ENCODE measurements around the gene RELL1.

Gene RELL1

GRCh38 chr4:37623940-37624339 lies 62.2 kb downstream of the RELL1 start:
- Histone ChIP-seq H3K4me1 (ENCODE audit: control insufficient read depth, low read length) (no peaks in the 10 kb centered on the region), H3F3A (ENCODE audit: control insufficient read depth, insufficient read depth) (no peaks in the 10 kb centered on the region), H3K4me3 (ENCODE audit: low read length) (no peak overlapping the region), H3K9me3 (ENCODE audit: control insufficient read depth, insufficient read depth, low read length) (no peaks in the 10 kb centered on the region), H3K79me2 (ENCODE audit: control insufficient read depth, low read length) (no peaks in the 10 kb centered on the region), H4K20me1 (ENCODE audit: control insufficient read depth, insufficient read depth, low read depth, low read length) (no peaks in the 10 kb centered on the region), H3K27ac (ENCODE audit: low read depth, low read length) (no peak overlapping the region), H3K27me3 (ENCODE audit: control insufficient read depth, low read length) (no peaks in the 10 kb centered on the region), H3K36me3 (ENCODE audit: control insufficient read depth, low read length) (no peaks in the 10 kb centered on the region), H3K4me2 (ENCODE audit: low read length) (no peak overlapping the region), H3K9me2 (replicated peaks; ENCODE audit: control insufficient read depth, low read length) (no peaks in the 10 kb centered on the region)
- TF ChIP-seq EZH2phosphoT487 (IDR thresholded peaks at IDR 0.05; ENCODE audit: borderline replicate concordance, low read length), result no peak
- no peak for TF ChIP-seq CTCF (IDR thresholded peaks at IDR 0.05; ENCODE audit: low read depth, low read length, poor library complexity, severe bottlenecking)

GRCh38 chr4:37623125-37623524 lies 63.1 kb downstream of the RELL1 start:
- Histone ChIP-seq H3K4me1 (ENCODE audit: control insufficient read depth, low read length) (no peaks in the 10 kb centered on the region), H3K79me2 (ENCODE audit: control insufficient read depth, low read length) (no peaks in the 10 kb centered on the region), H3K27me3 (ENCODE audit: control insufficient read depth, low read length) (no peaks in the 10 kb centered on the region), H3K36me3 (ENCODE audit: control insufficient read depth, low read length) (no peaks in the 10 kb centered on the region), H3K4me2 (ENCODE audit: low read length) (no peak overlapping the region), H3K4me3 (ENCODE audit: low read length) (no peak overlapping the region), H3K9me3 (ENCODE audit: control insufficient read depth, insufficient read depth, low read length) (no peaks in the 10 kb centered on the region), H3K27ac (ENCODE audit: low read depth, low read length) (no peak overlapping the region), H4K20me1 (ENCODE audit: control insufficient read depth, insufficient read depth, low read depth, low read length) (no peaks in the 10 kb centered on the region), H3K9me2 (replicated peaks; ENCODE audit: control insufficient read depth, low read length) (no peaks in the 10 kb centered on the region), H3F3A (ENCODE audit: control insufficient read depth, insufficient read depth) (no peaks in the 10 kb centered on the region)
- TF ChIP-seq CTCF (IDR thresholded peaks at IDR 0.05; ENCODE audit: low read depth, low read length, poor library complexity, severe bottlenecking) (no peak), EZH2phosphoT487 (IDR thresholded peaks at IDR 0.05; ENCODE audit: borderline replicate concordance, low read length) (no peak)

- Histone ChIP-seq H3K9me3 (ENCODE audit: control insufficient read depth, insufficient read depth, low read length) (no peaks in the 10 kb centered on the region), H3K36me3 (ENCODE audit: control insufficient read depth, low read length) (no peaks in the 10 kb centered on the region), H3K79me2 (ENCODE audit: control insufficient read depth, low read length) (no peaks in the 10 kb centered on the region), H3K4me2 (ENCODE audit: low read length) (no peak overlapping the region), H3K27me3 (ENCODE audit: control insufficient read depth, low read length) (no peaks in the 10 kb centered on the region), H4K20me1 (ENCODE audit: control insufficient read depth, insufficient read depth, low read depth, low read length) (no peaks in the 10 kb centered on the region), H3K9me2 (replicated peaks; ENCODE audit: control insufficient read depth, low read length) (no peaks in the 10 kb centered on the region), H3K4me1 (ENCODE audit: control insufficient read depth, low read length) (no peaks in the 10 kb centered on the region), H3K27ac (ENCODE audit: low read depth, low read length) (no peak overlapping the region), H3K4me3 (ENCODE audit: low read length) (no peak overlapping the region), H3F3A (ENCODE audit: control insufficient read depth, insufficient read depth) (no peaks in the 10 kb centered on the region)
- TF ChIP-seq CTCF (IDR thresholded peaks at IDR 0.05; ENCODE audit: low read depth, low read length, poor library complexity, severe bottlenecking) (no peak), EZH2phosphoT487 (IDR thresholded peaks at IDR 0.05; ENCODE audit: borderline replicate concordance, low read length) (no peak)
Observed at GRCh38 chr4:37620176-37620575, 66.0 kb downstream of the RELL1 start.

- Histone ChIP-seq H3K4me3 (ENCODE audit: low read length) (no peak overlapping the region), H3K9me2 (replicated peaks; ENCODE audit: control insufficient read depth, low read length) (no peaks in the 10 kb centered on the region), H3K27ac (ENCODE audit: low read depth, low read length) (no peak overlapping the region), H3K27me3 (ENCODE audit: control insufficient read depth, low read length) (no peaks in the 10 kb centered on the region), H3K4me1 (ENCODE audit: control insufficient read depth, low read length) (no peaks in the 10 kb centered on the region), H4K20me1 (ENCODE audit: control insufficient read depth, insufficient read depth, low read depth, low read length) (no peaks in the 10 kb centered on the region), H3K9me3 (ENCODE audit: control insufficient read depth, insufficient read depth, low read length) (no peaks in the 10 kb centered on the region), H3K79me2 (ENCODE audit: control insufficient read depth, low read length) (no peaks in the 10 kb centered on the region), H3K36me3 (ENCODE audit: control insufficient read depth, low read length) (no peaks in the 10 kb centered on the region), H3F3A (ENCODE audit: control insufficient read depth, insufficient read depth) (no peaks in the 10 kb centered on the region), H3K4me2 (ENCODE audit: low read length) (no peak overlapping the region)
- TF ChIP-seq CTCF (IDR thresholded peaks at IDR 0.05; ENCODE audit: low read depth, low read length, poor library complexity, severe bottlenecking) (no peak), EZH2phosphoT487 (IDR thresholded peaks at IDR 0.05; ENCODE audit: borderline replicate concordance, low read length) (no peak)
Observed at GRCh38 chr4:37615720-37616063, 70.5 kb downstream of the RELL1 start.
